Retinal pigment epithelial cell (primary cell): Measurements from ENCODE around the gene CLPSL2.

Experiments used
- DNase-seq: peaks from one replicate; pipeline ENCODE4 v3.0.0-alpha.2; 2010; ENCODE audit warnings: low read depth
- H3K4me3 ChIP-seq: 2 replicates; pipeline ENCODE4 v1.5.1; 2011; ENCODE audit warnings: mild to moderate bottlenecking, low read length, control low read depth, moderate library complexity
- TF ChIP-seq, protein P1 (sequence below): conservative IDR thresholded peaks from 2 replicates; pipeline ENCODE4 v1.5.1; 2011; ENCODE audit warnings: low read depth, low read length, control low read depth, inconsistent platforms

CLPSL2 gene

DNA sequence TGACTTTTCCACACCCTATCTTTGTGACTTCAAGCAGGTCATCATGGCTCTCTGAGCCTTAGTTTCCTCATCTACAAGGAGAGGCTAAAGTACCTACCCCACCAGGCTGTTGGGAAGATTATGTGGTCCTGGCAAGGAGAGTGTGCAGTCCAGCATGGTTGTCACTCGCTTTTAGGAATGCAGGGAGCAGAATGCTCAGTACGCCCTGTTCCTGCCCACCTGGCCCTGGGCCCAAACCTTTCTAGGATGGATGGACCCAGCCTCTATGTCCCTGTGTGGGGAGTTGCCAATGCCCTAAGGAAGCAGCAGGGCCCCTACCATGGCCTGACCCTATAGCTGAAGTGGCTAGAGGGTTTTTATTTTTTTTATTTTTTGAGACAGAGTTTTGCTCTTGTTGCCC, 2.0 kb downstream of the CLPSL2 start:
- no peak overlapping the region for H3K4me3 ChIP-seq
- TF ChIP-seq, protein P1, sequence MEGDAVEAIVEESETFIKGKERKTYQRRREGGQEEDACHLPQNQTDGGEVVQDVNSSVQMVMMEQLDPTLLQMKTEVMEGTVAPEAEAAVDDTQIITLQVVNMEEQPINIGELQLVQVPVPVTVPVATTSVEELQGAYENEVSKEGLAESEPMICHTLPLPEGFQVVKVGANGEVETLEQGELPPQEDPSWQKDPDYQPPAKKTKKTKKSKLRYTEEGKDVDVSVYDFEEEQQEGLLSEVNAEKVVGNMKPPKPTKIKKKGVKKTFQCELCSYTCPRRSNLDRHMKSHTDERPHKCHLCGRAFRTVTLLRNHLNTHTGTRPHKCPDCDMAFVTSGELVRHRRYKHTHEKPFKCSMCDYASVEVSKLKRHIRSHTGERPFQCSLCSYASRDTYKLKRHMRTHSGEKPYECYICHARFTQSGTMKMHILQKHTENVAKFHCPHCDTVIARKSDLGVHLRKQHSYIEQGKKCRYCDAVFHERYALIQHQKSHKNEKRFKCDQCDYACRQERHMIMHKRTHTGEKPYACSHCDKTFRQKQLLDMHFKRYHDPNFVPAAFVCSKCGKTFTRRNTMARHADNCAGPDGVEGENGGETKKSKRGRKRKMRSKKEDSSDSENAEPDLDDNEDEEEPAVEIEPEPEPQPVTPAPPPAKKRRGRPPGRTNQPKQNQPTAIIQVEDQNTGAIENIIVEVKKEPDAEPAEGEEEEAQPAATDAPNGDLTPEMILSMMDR: no peak
- DNase-seq: no peak

DNA sequence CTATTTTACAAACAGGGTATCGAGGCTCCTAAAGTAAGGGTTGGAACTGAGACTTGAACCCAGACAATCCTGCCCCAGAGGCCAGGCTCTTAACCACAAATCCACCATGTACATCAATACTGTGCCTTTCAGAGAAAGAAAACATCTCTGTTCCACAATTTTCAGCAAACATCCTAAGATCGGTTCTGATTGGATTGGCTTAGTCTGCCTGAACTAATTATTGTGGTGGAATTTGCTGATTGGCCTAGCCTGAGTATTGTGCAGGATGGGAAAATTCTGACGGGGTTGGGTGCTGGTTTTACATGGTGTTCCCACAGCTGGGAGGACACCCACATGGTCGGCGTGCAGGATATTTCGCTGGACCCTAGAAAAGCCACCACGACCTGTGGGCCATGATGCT, 4.3 kb downstream of the CLPSL2 start, which contains the start of gene CLPSL1:
CLPSL1 (plus strand) TSS at position 301 of the 400 bp plus-strand sequence; CDS start at position 393, 92 bp downstream.
- TF ChIP-seq, protein P1: no peak
- DNase-seq: no peak
- no peak within 1 kb of the TSS for H3K4me3 ChIP-seq

DNA sequence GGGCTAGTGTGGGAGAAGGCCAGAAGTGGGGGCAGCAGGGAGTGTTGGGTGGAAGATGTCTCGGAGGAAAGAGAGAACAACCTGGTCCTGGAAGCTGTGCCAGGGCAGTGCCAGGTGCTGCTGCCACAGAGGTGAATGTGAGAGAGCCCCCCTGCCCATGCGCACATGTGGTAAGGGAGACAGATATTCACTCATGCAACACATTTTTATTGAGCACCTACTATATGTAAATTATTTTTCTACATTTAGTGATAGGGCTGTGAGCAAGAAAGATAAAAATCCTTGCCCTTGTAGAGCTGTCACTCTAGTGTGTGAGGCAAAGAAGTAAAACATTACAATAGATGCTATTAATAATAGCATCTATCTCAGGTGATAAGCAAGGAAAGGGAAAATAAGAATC, 4.9 kb downstream of the CLPSL2 start:
- TF ChIP-seq, protein P1: no peak
- no peak for DNase-seq
- H3K4me3 ChIP-seq: no peak overlapping the region

DNA sequence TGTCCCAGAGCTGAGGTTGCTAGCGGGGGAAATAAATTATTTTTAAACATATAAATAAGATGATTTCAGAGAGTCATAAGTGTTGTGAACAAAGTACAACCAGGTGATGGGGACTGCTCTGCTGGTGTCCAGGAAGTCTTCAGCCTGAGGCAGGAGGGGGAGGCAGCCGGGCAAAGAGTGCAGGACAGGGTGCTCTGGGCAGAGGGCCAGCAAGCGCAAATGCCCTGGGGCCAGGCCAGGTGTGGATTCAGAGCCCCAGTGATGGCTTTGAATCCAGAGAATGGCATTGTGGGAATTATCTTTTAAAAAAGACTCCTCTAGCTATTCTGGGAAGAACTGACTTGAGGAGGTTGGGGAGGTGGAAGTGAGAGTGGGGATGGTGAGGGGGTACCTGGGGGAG, 6.0 kb downstream of the CLPSL2 start:
- DNase-seq: no peak
- TF ChIP-seq, protein P1: no peak
- no peak overlapping the region for H3K4me3 ChIP-seq

DNA sequence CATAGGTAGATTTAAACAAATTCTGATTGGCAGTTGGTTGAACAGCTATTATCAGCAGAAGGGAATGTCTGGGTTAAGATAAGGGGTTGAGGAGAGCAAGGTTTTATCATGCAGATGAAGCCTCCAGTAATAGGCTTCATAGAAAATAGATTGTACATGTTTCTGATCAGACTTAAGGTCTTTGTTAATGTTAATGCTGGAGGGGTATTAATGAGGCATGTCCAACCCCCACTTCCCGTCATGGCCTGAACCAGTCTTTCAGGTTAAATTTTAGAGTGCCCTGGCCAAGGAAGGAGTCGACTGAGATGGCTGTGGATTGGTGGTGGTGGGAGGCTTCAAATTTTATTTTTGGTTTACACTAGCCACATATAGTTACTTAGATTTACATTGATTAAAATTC, 7.8 kb downstream of the CLPSL2 start:
- no peak overlapping the region for H3K4me3 ChIP-seq
- TF ChIP-seq, protein P1: no peak
- no peak for DNase-seq

DNA sequence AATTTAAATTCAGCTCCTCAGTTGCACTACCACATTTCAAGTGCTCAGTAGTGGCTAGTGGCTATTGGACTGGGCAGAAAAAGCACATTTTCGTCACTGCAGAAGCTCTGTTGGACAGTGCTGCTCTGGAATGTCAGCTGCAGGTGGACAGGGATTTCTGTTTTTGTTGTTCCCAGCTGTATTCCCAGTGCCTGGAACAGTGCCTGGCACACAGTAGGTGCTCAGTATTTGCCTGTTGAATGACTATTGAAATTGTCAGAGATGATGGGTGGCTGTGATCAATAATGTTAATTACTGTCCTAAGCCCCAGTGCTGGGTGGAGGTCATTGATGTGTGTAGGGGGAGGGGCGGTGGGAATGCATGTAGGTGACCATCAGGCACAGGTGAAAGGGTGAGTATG, 9.9 kb downstream of the CLPSL2 start:
- no peak for DNase-seq
- TF ChIP-seq, protein P1: no peak
- H3K4me3 ChIP-seq: no peak overlapping the region

DNA sequence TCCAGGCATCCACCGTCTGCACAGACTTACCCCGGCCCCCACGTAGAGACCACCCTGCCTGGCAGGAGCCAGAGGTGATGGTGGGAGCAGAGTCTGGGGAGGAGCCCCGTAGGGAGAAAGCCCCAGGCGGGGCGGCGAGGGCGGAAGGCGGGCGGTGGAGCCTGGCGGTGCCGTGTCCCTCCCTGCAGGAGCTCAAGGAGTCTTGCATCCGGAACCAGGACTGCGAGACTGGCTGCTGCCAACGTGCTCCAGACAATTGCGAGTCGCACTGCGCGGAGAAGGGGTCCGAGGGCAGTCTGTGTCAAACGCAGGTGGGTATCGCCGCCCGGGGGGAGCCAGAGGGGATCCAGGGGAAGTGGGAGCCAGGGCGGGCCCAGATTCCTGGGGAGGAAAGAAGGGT, 10.4 kb downstream of the CLPSL2 start:
- no peak overlapping the region for H3K4me3 ChIP-seq
- no peak for DNase-seq
- TF ChIP-seq, protein P1: no peak
